HEK293T (cell line): ENCODE measurements around the gene POGLUT3.

Experiments
- CTCF ChIA-PET: fragments of 350-600 bp; formaldehyde crosslinking; extraction: SDS; loops from one replicate; lab custom pipeline; 2021; ENCODE audit warnings: antibody characterized with exemption, inconsistent platforms; lab: Yijun Ruan, JAX
- POLR2A ChIA-PET: fragments of 350-600 bp; formaldehyde crosslinking; extraction: SDS; loops from one replicate; lab custom pipeline; 2020; ENCODE audit warnings: antibody characterized with exemption, inconsistent platforms; lab: Yijun Ruan, JAX
- DNase-seq: peaks from one replicate; pipeline ENCODE4 v3.0.0; 2012; ENCODE audit warnings: mixed read lengths; ENCODE audit errors: extremely low spot score
- ARNT ChIP-seq: fragments of 450-650 bp; IDR thresholded peaks from 2 replicates; pipeline ENCODE4 v1.6.1; 2017; ENCODE audit warnings: mild to moderate bottlenecking
- BHLHE40 ChIP-seq: fragments of 450-650 bp; IDR thresholded peaks from 2 replicates; pipeline ENCODE4 v1.6.1; 2016; ENCODE audit warnings: mild to moderate bottlenecking, moderate library complexity, borderline replicate concordance
- CTBP1 ChIP-seq: fragments of 450-650 bp; IDR thresholded peaks from 2 replicates; pipeline ENCODE4 v1.6.1; 2016; ENCODE audit warnings: borderline replicate concordance
- ELF4 ChIP-seq: fragments of 450-650 bp; IDR thresholded peaks from 2 replicates; pipeline ENCODE4 v1.6.1; 2017; ENCODE audit warnings: antibody characterized with exemption
- FOXA1 ChIP-seq: fragments of 450-650 bp; IDR thresholded peaks from 2 replicates; pipeline ENCODE4 v1.6.1; 2016; ENCODE audit warnings: mild to moderate bottlenecking
- FOXK2 ChIP-seq: fragments of 450-650 bp; IDR thresholded peaks from 2 replicates; pipeline ENCODE4 v1.6.1; 2016; ENCODE audit warnings: mild to moderate bottlenecking
- FOXM1 ChIP-seq: fragments of 450-650 bp; IDR thresholded peaks from 2 replicates; pipeline ENCODE4 v1.6.1; 2017; ENCODE audit warnings: mild to moderate bottlenecking, borderline replicate concordance
- HDGF ChIP-seq: fragments of 450-650 bp; IDR thresholded peaks from 2 replicates; pipeline ENCODE4 v1.6.1; 2017; ENCODE audit warnings: antibody characterized with exemption, borderline replicate concordance
- L3MBTL2 ChIP-seq: fragments of 450-650 bp; conservative IDR thresholded peaks from 2 replicates; pipeline ENCODE4 v1.6.1; 2016; ENCODE audit warnings: mild to moderate bottlenecking
- LEF1 ChIP-seq: fragments of 450-650 bp; IDR thresholded peaks from 2 replicates; pipeline ENCODE4 v1.6.1; 2017; ENCODE audit warnings: mild to moderate bottlenecking, borderline replicate concordance
- NFRKB ChIP-seq: fragments of 450-650 bp; IDR thresholded peaks from 2 replicates; pipeline ENCODE4 v1.6.1; 2016; ENCODE audit warnings: mild to moderate bottlenecking, moderate library complexity
- SP1 ChIP-seq: fragments of 450-650 bp; IDR thresholded peaks from 2 replicates; pipeline ENCODE4 v1.6.1; 2017
- SUZ12 ChIP-seq: fragments of 450-650 bp; IDR thresholded peaks from 2 replicates; pipeline ENCODE4 v1.6.1; 2016; ENCODE audit warnings: mild to moderate bottlenecking
- TARDBP ChIP-seq: fragments of 450-650 bp; IDR thresholded peaks from 2 replicates; pipeline ENCODE4 v1.6.1; 2016
- ZNF384 ChIP-seq: fragments of 450-650 bp; IDR thresholded peaks from 2 replicates; pipeline ENCODE4 v1.6.1; 2016
- TF ChIP-seq, protein P1 (sequence below): fragments of 450-650 bp; IDR thresholded peaks from 2 replicates; pipeline ENCODE4 v1.6.1; 2016

The POGLUT3 gene

GRCh38 chr11:108466405-108466804, 31.8 kb downstream of the POGLUT3 start:
- POLR2A ChIA-PET = interaction anchor here (1.0 to 1.6 kb wide), 8 partner anchors 13 to 243 kb away, joined by 3 to 8 read pairs (median 4); partner anchors contain the start of genes ATM and POGLUT3

DNA sequence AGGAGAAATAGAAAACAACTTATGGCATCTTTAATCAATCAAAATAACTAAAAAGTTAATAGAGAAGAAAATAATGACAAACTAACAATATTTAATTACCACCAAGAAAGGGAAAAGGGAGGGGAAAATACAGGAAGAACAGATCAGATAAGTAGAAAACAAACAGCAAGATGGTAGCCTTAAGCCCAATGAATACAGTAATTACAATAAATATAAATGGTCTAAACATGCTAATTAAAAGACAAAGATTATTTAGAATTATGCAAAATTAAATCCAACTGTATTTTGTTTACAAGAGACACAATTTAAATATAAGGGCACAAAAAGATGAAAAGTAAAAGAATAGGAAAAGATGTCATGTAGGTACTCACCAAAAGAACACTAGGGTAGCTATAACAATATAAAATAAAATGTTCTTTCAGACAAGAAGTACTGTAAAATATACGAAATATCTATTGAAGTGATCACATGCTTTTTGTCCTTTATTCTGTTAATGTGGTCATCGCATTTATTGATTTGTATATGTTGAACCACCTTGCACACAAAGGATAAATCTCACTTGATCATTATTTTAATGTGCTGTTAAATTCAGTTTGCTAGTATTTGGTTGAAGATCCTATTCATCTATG, 44.9 kb downstream of the POGLUT3 start:
- ChIA-PET CTCF (no interaction called here), POLR2A (no interaction called here)
- no peak for DNase-seq
- TF ChIP-seq, protein P1, sequence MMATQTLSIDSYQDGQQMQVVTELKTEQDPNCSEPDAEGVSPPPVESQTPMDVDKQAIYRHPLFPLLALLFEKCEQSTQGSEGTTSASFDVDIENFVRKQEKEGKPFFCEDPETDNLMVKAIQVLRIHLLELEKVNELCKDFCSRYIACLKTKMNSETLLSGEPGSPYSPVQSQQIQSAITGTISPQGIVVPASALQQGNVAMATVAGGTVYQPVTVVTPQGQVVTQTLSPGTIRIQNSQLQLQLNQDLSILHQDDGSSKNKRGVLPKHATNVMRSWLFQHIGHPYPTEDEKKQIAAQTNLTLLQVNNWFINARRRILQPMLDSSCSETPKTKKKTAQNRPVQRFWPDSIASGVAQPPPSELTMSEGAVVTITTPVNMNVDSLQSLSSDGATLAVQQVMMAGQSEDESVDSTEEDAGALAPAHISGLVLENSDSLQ = no peak
- TF ChIP-seq ARNT (no peak), CTBP1 (no peak), SUZ12 (no peak), FOXA1 (no peak), L3MBTL2 (no peak), TARDBP (no peak), BHLHE40 (no peak), HDGF (no peak), FOXM1 (no peak)

More at GRCh38 chr11:108466405-108466804, 31.8 kb downstream of the POGLUT3 start:
- CTCF ChIA-PET = no interaction called here
- DNase-seq = no peak
- TF ChIP-seq L3MBTL2 (no peak), SUZ12 (no peak), LEF1 (no peak), ZNF384 (no peak), FOXK2 (no peak), CTBP1 (no peak), FOXA1 (no peak), NFRKB (no peak), ELF4 (no peak), FOXM1 (no peak), TARDBP (no peak), BHLHE40 (no peak), SP1 (no peak), ARNT (no peak), HDGF (no peak)
- TF ChIP-seq, protein P1 = no peak
